ENCODE data around the gene OR2A14.

GRCh38 chr7:144158861-144159260 lies 35.9 kb downstream of the OR2A14 start:
- no peak for TF ChIP-seq CTCF (IDR thresholded peaks at IDR 0.05; ENCODE audit: insufficient read depth, low read length, poor library complexity, severe bottlenecking)
- TF ChIP-seq EZH2phosphoT487 (conservative IDR thresholded peaks at IDR 0.05; ENCODE audit: low read length), result no peak

All from SU-DHL-6 (cell line).